Embryonic facial prominence (tissue), 1 donor: ENCODE measurements around the gene OCSTAMP.

ENCODE experiments used
- DNase-seq: peaks from one replicate; pipeline ENCODE4 v3.0.0-alpha.2; 2016; ENCODE audit errors: extremely low spot score

OCSTAMP gene

GRCh38 chr20:46573788-46574584, 23.5 kb upstream of the OCSTAMP start:
- DNase-seq = no peak

DNA sequence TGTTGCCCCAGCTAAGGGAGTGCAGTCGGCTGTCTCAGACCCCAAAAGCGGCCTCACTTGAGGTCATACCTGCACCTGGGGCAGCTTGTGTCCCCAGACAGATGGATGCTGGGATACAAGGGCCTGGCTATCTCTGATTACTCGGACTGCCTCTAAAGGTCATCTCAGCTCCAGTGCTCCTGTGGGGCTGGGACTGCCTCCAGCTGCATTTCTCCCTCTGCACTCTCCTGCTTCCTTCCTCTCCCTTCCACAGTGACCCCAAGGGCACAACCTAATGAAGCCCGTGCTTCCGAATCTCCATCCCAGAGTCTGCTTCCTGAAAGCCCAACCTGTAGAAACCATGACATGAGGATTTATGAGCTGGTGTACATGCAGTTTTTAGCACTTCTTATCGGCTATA, 22.8 kb upstream of the OCSTAMP start:
- no peak for DNase-seq

- no peak for DNase-seq
Observed at GRCh38 chr20:46572790-46573189, 22.3 kb upstream of the OCSTAMP start.

GRCh38 chr20:46572153-46572552, 21.7 kb upstream of the OCSTAMP start:
- no peak for DNase-seq

- no peak for DNase-seq
Observed at GRCh38 chr20:46571418-46571817, 21.0 kb upstream of the OCSTAMP start.

DNA sequence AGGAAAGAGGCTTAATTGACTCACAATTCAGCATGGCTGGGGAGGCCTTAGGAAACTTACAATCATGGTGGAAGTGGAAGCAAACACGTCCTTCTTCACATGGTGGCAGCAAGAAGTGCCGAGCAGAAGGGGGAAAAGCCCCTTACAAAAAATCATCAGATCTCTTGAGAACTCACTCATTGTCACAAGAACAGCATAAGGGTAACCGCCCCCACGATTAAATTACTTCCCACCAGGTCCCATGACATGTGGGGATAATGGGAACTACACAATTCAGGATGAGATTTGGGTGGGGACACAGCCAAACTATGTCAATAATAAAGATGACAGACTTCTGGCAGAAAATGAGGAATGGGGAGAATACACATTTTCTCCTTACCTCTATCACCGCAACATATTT, 20.5 kb upstream of the OCSTAMP start:
- DNase-seq = no peak

- DNase-seq = no peak
Observed at GRCh38 chr20:46569961-46570360, 19.5 kb upstream of the OCSTAMP start.

GRCh38 chr20:46568570-46569129, 18.2 kb upstream of the OCSTAMP start:
- DNase-seq = peak; percentile 39

- no peak for DNase-seq
Observed at GRCh38 chr20:46566125-46566524, 15.7 kb upstream of the OCSTAMP start.

GRCh38 chr20:46564241-46564957, 13.9 kb upstream of the OCSTAMP start:
- no peak for DNase-seq

- DNase-seq = no peak
Observed at GRCh38 chr20:46563860-46564221, 13.4 kb upstream of the OCSTAMP start.

DNA sequence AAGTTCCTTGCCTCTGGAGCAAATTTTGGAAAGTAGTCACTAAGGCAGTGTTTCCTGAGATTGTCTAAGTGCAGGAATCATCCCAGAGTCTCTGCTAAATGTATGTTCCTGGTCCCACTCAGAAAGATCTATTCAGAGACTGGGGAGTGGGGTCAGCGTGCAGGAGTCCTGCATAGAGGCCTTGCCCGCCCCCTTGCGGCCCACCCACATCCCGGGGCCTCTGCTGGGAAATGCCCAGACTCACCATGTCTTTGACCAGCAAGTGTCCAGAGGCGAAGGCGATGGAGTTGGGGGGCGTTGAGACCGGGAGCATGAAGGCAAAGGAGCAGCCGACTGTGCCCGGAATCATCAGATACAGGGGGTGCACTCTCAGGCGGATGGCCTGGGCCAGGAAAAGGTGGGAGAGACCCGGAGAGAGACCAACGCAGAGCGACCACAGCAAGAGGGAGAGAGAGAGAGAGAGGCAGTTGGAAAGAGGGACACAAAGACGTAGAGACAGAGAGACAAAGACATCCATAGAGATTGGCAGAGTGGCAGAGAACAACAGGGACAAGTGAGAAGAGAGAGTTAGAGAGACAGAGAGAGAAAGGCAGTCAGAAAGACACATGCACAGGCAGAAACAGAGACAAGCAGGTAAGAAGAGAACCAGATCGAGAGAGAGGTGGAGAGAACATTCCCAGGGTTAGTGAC, 12.9 kb upstream of the OCSTAMP start:
- no peak for DNase-seq

GRCh38 chr20:46562373-46563169, 12.1 kb upstream of the OCSTAMP start:
- DNase-seq = peak; percentile 32

- no peak for DNase-seq
Observed at GRCh38 chr20:46562009-46562372, 11.5 kb upstream of the OCSTAMP start.

DNA sequence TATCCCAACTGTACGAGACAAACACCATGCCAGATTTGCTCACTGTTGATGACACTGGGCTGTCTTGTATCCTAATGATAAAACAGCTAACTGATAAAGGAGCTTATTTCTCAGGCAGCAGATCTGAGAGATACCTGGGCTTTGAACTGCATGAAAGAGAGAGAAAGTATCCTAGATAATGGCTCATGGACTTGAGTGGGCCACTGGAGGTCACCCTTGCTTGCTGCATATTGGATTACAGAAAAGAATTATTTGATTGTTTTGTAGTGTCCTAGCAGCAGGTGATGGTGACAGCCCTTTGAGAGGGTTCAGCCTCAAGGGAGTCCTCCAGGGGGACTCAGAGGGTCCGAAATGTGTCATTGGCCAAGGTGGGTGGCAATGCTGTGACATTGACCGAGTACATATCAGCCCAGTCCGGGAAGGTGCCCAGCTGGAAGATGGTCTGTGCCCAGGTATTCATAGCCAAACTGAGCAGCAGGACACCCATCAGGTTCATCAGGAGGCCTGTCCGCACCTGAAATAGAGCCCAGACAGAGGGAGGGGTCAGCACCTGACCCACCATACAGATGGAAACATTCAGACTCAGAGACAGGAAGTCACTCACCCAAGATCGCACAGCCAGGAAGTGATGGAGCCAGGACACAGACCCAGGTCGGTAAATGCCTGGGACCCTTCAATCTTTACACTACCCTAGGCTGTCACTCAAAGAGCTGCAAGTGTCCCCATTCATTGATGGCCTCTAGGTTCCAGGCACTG, 9.4 kb upstream of the OCSTAMP start:
- DNase-seq = no peak

- DNase-seq = no peak
Observed at GRCh38 chr20:46559001-46559400, 8.5 kb upstream of the OCSTAMP start.

- no peak for DNase-seq
Observed at GRCh38 chr20:46558511-46558959, 8.1 kb upstream of the OCSTAMP start.

DNA sequence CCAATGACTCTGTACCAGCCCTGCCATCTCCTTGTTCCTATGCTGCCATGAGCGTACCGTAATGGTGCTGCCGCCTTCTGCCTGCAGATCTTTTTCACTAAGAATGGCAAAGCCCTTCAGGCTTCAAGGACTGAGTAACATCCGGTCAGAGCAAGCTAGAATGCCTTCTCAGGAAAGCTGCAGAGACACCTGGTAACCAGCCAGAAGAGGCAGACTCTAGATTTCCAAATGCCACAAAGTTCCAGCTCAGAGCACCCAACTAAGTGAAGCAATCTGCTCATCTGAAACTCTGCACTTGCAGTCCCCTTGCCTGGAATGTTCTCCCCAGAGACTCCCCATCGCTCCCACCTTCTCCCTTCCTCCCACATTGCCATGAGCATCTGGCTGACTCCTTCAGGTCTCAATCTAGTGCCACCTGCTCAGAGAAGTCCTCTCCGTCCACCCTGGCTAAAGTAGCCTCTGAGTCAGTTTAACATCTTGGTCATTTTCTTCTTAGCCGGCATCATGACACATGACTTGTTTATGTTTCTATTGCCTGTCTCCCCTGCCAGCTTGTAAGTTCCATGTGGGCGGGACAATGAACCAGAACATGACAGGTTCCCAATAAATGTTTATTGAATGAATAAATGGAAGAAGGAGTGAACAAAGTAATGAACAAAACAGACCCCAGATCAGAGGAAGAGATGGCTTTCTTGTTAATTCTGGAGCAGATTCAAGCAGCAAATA, 6.9 kb upstream of the OCSTAMP start:
- no peak for DNase-seq

DNA sequence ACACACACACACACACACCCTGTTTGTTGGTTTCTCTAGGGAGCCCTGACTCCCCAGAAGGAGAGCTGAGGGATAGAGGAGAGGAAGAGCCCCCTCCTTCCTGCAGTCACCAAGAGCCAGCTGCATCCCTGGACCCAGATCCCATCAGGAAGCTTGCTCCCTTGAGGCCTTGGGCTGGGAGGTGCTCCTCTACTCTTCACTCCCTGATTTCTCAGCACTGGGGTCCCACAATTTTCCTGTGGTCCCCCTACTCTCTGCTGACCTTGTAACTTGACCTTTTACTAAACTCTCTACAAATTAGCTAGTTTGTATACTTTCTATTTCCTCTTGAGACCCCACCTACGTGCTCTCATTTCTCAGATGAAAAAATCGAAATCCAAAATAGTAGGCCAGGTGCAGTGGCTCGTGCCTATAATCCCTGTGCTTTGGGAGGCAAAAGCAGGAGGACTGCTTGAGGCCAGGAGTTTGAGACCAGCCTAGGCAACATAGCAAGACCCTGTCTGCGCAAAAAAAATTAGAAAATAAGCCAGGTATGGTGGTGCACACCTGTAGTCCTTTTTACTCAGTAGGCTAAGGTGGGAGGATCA, 5.0 kb upstream of the OCSTAMP start:
- DNase-seq = no peak

DNA sequence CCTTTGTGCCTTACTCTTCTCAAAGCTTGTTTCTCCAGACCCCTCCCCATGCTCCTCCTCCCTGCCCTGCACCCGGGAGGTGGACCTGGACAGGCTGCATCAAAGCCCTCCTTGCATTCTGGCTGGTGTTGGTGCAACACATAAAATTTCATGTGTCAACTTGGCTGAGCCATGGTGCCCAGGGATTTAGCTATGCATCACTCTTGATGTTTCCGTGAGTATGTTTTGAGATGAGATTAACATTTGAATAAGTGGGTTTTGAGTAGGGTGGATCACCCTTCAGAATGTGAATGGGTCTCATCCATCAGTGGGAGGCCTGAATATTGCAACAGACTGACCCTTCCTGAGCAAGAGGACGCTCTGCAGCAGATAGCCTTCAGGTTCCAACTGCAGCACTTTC, 4.4 kb upstream of the OCSTAMP start:
- DNase-seq = no peak
